Coronary artery (tissue), 2 donors: Measurements from ENCODE around the gene PFKFB2.

ENCODE experiments used
- DNase-seq: peaks from one replicate; pipeline ENCODE4 v3.0.0-alpha.2; 2017; ENCODE audit warnings: low spot score
- H3K27ac ChIP-seq, 2 donors: fragments of 200-600 bp; sonication (generic); one replicate each; pipeline ENCODE4 v1.5.1; 2016 to 2019
- H3K4me3 ChIP-seq: fragments of 200-600 bp; sonication (generic); 2 replicates; pipeline ENCODE4 v1.5.1; 2016; ENCODE audit warnings: mild to moderate bottlenecking, moderate library complexity
- CTCF ChIP-seq: fragments of 200-600 bp; sonication (generic); IDR thresholded peaks from one replicate; pipeline ENCODE4 v1.5.1; 2019; ENCODE audit warnings: antibody characterized with exemption

The PFKFB2 gene

GRCh38 chr1:207009945-207010344, 43.1 kb upstream of the PFKFB2 start:
- TF ChIP-seq CTCF, result no peak
- no peak overlapping the region for H3K27ac ChIP-seq

GRCh38 chr1:207010726-207011125, 42.3 kb upstream of the PFKFB2 start:
- Histone ChIP-seq H3K27ac (no peak overlapping the region), H3K4me3 (no peak overlapping the region)
- TF ChIP-seq CTCF, result no peak
- no peak for DNase-seq

More at GRCh38 chr1:207009945-207010344, 43.1 kb upstream of the PFKFB2 start:
- DNase-seq, result no peak
- no peak overlapping the region for H3K4me3 ChIP-seq

- H3K4me3 ChIP-seq, result no peak overlapping the region
- H3K27ac ChIP-seq, result no peak overlapping the region
- TF ChIP-seq CTCF, result no peak
- DNase-seq, result no peak
These were observed 39.6 kb upstream of the PFKFB2 start for GRCh38 chr1:207013321-207014085.

GRCh38 chr1:207014728-207015127, 38.3 kb upstream of the PFKFB2 start:
- no peak for DNase-seq

GRCh38 chr1:207015791-207016190, 37.3 kb upstream of the PFKFB2 start:
- Histone ChIP-seq H3K4me3 (no peak overlapping the region), H3K27ac (no peak overlapping the region)
- no peak for TF ChIP-seq CTCF
- DNase-seq, result no peak

More at GRCh38 chr1:207014728-207015127, 38.3 kb upstream of the PFKFB2 start:
- TF ChIP-seq CTCF, result no peak
- H3K4me3 ChIP-seq, result no peak overlapping the region
- no peak overlapping the region for H3K27ac ChIP-seq

- H3K4me3 ChIP-seq, result no peak overlapping the region
- no peak for DNase-seq
- H3K27ac ChIP-seq, result no peak overlapping the region
- no peak for TF ChIP-seq CTCF
These were observed 35.2 kb upstream of the PFKFB2 start for GRCh38 chr1:207017615-207018559.
